Vagina (tissue), 2 donors: Measurements from ENCODE around the gene HTR3D.
"Not testable (repeated sequence)": the region's sequence is repeated elsewhere in the genome, so short reads cannot be mapped to it uniquely, and the experiment has no call there.

ENCODE experiments used
- CTCF ChIP-seq, 3 experiments: fragments of 450-650 bp in 2 of 3; fragments of 200-600 bp in 1 of 3; sonication (generic) in 1 of 3; IDR thresholded peaks; one replicate each; pipeline ENCODE4 v1.5.1; 2017 to 2019; ENCODE audit warnings: antibody characterized with exemption in 3 of 3, mild to moderate bottlenecking in 2 of 3, moderate library complexity in 2 of 3
- POLR2A ChIP-seq, 2 donors: fragments of 450-650 bp; IDR thresholded peaks; one replicate each; pipeline ENCODE4 v1.6.1; 2017; ENCODE audit warnings: antibody characterized with exemption in 2 of 2, mild to moderate bottlenecking in 2 of 2, moderate library complexity in 2 of 2
- POLR2AphosphoS5 ChIP-seq, 2 donors: sonication (generic); formaldehyde crosslinking; IDR thresholded peaks; one replicate each; pipeline ENCODE4 v1.9.0; 2017; ENCODE audit warnings: antibody characterized with exemption in 2 of 2, mild to moderate bottlenecking in 2 of 2, low read depth in 1 of 2; ENCODE audit not compliant: insufficient read depth in 1 of 2

- not testable (repeated sequence) for TF ChIP-seq POLR2A (IDR thresholded peaks at IDR 0.05); CTCF (IDR thresholded peaks at IDR 0.05); POLR2AphosphoS5 (IDR thresholded peaks at IDR 0.05; ENCODE audit: insufficient read depth in 1 of 2, low read depth in 1 of 2)
These were observed 6.8 kb downstream of the HTR3D start for GRCh38 chr3:184038307-184038706.
